Neuronal stem cell (in vitro differentiated cells): ENCODE results near the gene HDAC9.

ENCODE experiments used
- DNase-seq: peaks from one replicate; pipeline ENCODE4 v3.0.0-alpha.2; 2013; ENCODE audit warnings: low spot score
- H2AFZ ChIP-seq: one replicate; pipeline ENCODE4 v1.6.1; 2013; ENCODE audit warnings: mild to moderate bottlenecking, low read length, inconsistent platforms
- H2AK5ac ChIP-seq: 2 replicates; pipeline ENCODE4 v1.6.1; 2013; ENCODE audit warnings: low read depth, mild to moderate bottlenecking, inconsistent platforms, low read length, moderate library complexity, mixed read lengths
- H2BK120ac ChIP-seq: 2 replicates; pipeline ENCODE4 v1.6.1; 2013; ENCODE audit warnings: low read depth, mild to moderate bottlenecking, inconsistent platforms, low read length, moderate library complexity, mixed read lengths
- H2BK12ac ChIP-seq: one replicate; pipeline ENCODE4 v1.6.1; 2013; ENCODE audit warnings: low read length, inconsistent platforms
- H2BK15ac ChIP-seq: 2 replicates; pipeline ENCODE4 v1.6.1; 2013; ENCODE audit warnings: mild to moderate bottlenecking, low read length, inconsistent platforms, mixed read lengths
- H2BK5ac ChIP-seq: one replicate; pipeline ENCODE4 v1.6.1; 2013; ENCODE audit warnings: inconsistent platforms, mild to moderate bottlenecking, low read length, moderate library complexity
- H3K14ac ChIP-seq: one replicate; pipeline ENCODE4 v1.6.1; 2013; ENCODE audit warnings: low read length, inconsistent platforms
- H3K18ac ChIP-seq: 2 replicates; pipeline ENCODE4 v1.6.1; 2013; ENCODE audit warnings: low read length, inconsistent platforms
- H3K23ac ChIP-seq: 2 replicates; pipeline ENCODE4 v1.6.1; 2013; ENCODE audit warnings: low read depth, mild to moderate bottlenecking, mixed read lengths, low read length, inconsistent platforms; ENCODE audit not compliant: poor library complexity
- H3K27ac ChIP-seq: replicated peaks from 3 replicates; pipeline ENCODE4 v1.5.1; 2013; ENCODE audit warnings: low read length, inconsistent platforms
- H3K27me3 ChIP-seq, 3 experiments: 2 replicates each; pipeline ENCODE4 v1.6.1; 2013; ENCODE audit warnings: low read length in 3 of 3, mild to moderate bottlenecking in 2 of 3, inconsistent platforms in 1 of 3, low read depth in 1 of 3, mixed read lengths in 1 of 3, moderate library complexity in 1 of 3; ENCODE audit not compliant: control insufficient read depth in 3 of 3, insufficient read depth in 3 of 3
- H3K36me3 ChIP-seq, 2 donors: replicated peaks in 1 of 2; 2 replicates each; pipeline ENCODE4 v1.6.1; 2013; ENCODE audit warnings: low read length in 2 of 2; ENCODE audit not compliant: control insufficient read depth in 2 of 2, insufficient read depth in 2 of 2
- H3K4ac ChIP-seq: 2 replicates; pipeline ENCODE4 v1.6.1; 2013; ENCODE audit warnings: inconsistent platforms, mild to moderate bottlenecking, low read length, moderate library complexity
- H3K4me1 ChIP-seq, 2 donors: 1 replicate in 1 of 2; 2 replicates in 1 of 2; pipeline ENCODE4 v1.6.1; 2013; ENCODE audit warnings: low read length in 2 of 2, low read depth in 1 of 2; ENCODE audit not compliant: control insufficient read depth in 2 of 2, insufficient read depth in 1 of 2
- H3K4me2 ChIP-seq: one replicate; pipeline ENCODE4 v1.6.1; 2013; ENCODE audit warnings: mild to moderate bottlenecking, low read length, inconsistent platforms; ENCODE audit not compliant: insufficient read depth, poor library complexity, severe bottlenecking
- H3K4me3 ChIP-seq, 2 donors: 2 replicates each; pipeline ENCODE4 v1.5.1; 2013; ENCODE audit warnings: low read length in 2 of 2, mild to moderate bottlenecking in 2 of 2, inconsistent platforms in 1 of 2, moderate library complexity in 1 of 2
- H3K79me1 ChIP-seq: one replicate; pipeline ENCODE4 v1.6.1; 2013; ENCODE audit warnings: low read depth, mild to moderate bottlenecking, inconsistent platforms, low read length, moderate library complexity
- H3K9ac ChIP-seq: one replicate; pipeline ENCODE4 v1.6.1; 2013; ENCODE audit warnings: mild to moderate bottlenecking, low read depth, low read length, inconsistent platforms; ENCODE audit not compliant: poor library complexity
- H3K9me3 ChIP-seq, 2 donors: replicated peaks in 1 of 2; 2 replicates each; pipeline versions ENCODE3 to v1.6.1; 2013; ENCODE audit warnings: low read length in 2 of 2, mild to moderate bottlenecking in 2 of 2, inconsistent platforms in 1 of 2, low read depth in 1 of 2, mixed read lengths in 1 of 2, moderate library complexity in 1 of 2; ENCODE audit not compliant: control insufficient read depth in 2 of 2, insufficient read depth in 1 of 2
- H4K8ac ChIP-seq: one replicate; pipeline ENCODE4 v1.6.1; 2013; ENCODE audit warnings: low read depth, mild to moderate bottlenecking, inconsistent platforms, low read length, moderate library complexity
- H4K91ac ChIP-seq: one replicate; pipeline ENCODE4 v1.6.1; 2013; ENCODE audit warnings: low read length, low read depth, mild to moderate bottlenecking, inconsistent platforms; ENCODE audit not compliant: poor library complexity
- WGBS, 2 donors: extraction: QIAGEN DNeasy Blood & Tissue Kit; methylation state at CpG; one replicate each; pipeline ENCODE4 v1.1.7; 2013; ENCODE audit warnings: missing lambda C conversion rate in 2 of 2, mixed read lengths in 1 of 2; ENCODE audit not compliant: insufficient read length in 2 of 2, insufficient replicate concordance in 1 of 2; ENCODE audit errors: extremely low coverage in 2 of 2; 5-methylcytosine and 5-hydroxymethylcytosine counted together

The HDAC9 gene

GRCh38 chr7:18846765-18847215 is 351.2 kb downstream of the HDAC9 start:
- Histone ChIP-seq H3K9ac (no peak overlapping the region), H4K91ac (no peak overlapping the region), H3K27me3 (no peaks in the 10 kb centered on the region), H3K4me3 (no peak overlapping the region), H4K8ac (no peak overlapping the region), H2AFZ (peak overlapping the region; percentile 75), H3K23ac (no peak overlapping the region), H2BK15ac (no peak overlapping the region), H2AK5ac (no peak overlapping the region), H3K18ac (no peak overlapping the region), H2BK5ac (no peak overlapping the region), H3K79me1 (no peaks in the 10 kb centered on the region), H3K4me1 (no peaks in the 10 kb centered on the region), H3K4ac (no peak overlapping the region), H2BK12ac (no peak overlapping the region), H3K14ac (no peak overlapping the region), H3K4me2 (no peak overlapping the region), H3K36me3 (no peaks in the 10 kb centered on the region), H3K9me3 (no peaks in the 10 kb centered on the region), H3K27ac (no peak overlapping the region), H2BK120ac (no peak overlapping the region)
- WGBS, 2 donors, result no CpG with 5 or more reads among the region's 4 CpGs
- DNase-seq, result no peak

DNA sequence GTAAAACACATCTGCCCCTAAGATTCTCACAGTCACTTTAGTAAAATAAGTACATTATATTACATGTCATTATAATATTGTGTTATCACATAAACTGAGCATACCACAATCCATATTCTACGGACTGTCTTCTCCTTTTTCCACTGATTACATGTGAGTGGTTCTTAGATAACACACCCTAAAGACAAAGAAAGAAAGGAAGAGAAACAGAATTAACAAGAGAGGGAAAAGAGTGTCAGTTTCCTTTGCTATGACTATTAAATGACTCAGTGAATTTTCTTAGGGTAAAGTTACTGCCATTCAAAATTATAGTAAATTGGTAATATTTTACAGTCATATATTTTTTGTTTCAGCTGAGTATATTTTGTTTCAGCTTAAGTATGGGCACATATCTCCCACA is 353.6 kb downstream of the HDAC9 start:
- Histone ChIP-seq H2AK5ac (no peak overlapping the region), H2BK120ac (no peak overlapping the region), H2BK5ac (no peak overlapping the region), H3K79me1 (no peaks in the 10 kb centered on the region), H3K27ac (no peak overlapping the region), H2BK12ac (no peak overlapping the region), H3K9me3 (no peaks in the 10 kb centered on the region), H2BK15ac (no peak overlapping the region), H3K9ac (no peak overlapping the region), H4K8ac (no peak overlapping the region), H3K23ac (no peak overlapping the region), H3K18ac (no peak overlapping the region), H3K14ac (no peak overlapping the region), H4K91ac (no peak overlapping the region), H3K4me2 (no peak overlapping the region), H3K27me3 (no peaks in the 10 kb centered on the region), H2AFZ (no peak overlapping the region), H3K4me1 (no peaks in the 10 kb centered on the region), H3K4ac (no peak overlapping the region), H3K4me3 (no peak overlapping the region), H3K36me3 (no peaks in the 10 kb centered on the region)
- WGBS, 2 donors, result no CpG with 5 or more reads among the region's 1 CpG
- no peak for DNase-seq

DNA sequence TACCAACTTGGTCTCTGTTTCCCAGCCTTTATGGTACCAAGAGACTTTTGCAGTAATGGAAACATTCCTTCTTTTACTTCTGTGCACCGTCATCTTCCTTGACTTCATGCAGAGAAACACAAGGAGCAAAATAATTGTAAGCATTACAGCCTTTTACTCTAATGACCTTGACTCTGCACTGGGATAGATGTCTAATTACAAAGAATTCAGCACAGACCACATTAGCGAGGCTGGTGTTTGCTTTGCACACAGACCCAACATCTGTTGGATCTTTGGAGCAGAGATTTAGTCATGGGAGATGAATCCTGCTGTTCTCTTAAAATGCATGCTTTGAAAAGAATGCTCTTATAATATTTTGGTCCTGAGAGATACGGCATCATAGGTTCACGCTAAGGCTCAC is 360.2 kb downstream of the HDAC9 start:
- no peak overlapping the region for H2BK120ac ChIP-seq
- H3K27ac ChIP-seq, result no peak overlapping the region
- no peak overlapping the region for H2BK12ac ChIP-seq
- no CpG with 5 or more reads among the region's 4 CpGs for WGBS, 2 donors
- H4K91ac ChIP-seq, result no peak overlapping the region
- no peak overlapping the region for H2AFZ ChIP-seq
- no peak overlapping the region for H4K8ac ChIP-seq
- H3K27me3 ChIP-seq, result no peaks in the 10 kb centered on the region
- no peaks in the 10 kb centered on the region for H3K9me3 ChIP-seq
- no peak overlapping the region for H2BK15ac ChIP-seq
- H3K9ac ChIP-seq, result no peak overlapping the region
- H3K4me1 ChIP-seq, result no peaks in the 10 kb centered on the region
- no peak overlapping the region for H2AK5ac ChIP-seq
- H3K4me3 ChIP-seq, result no peak overlapping the region
- no peak for DNase-seq
- H2BK5ac ChIP-seq, result no peak overlapping the region
- H3K23ac ChIP-seq, result no peak overlapping the region
- no peak overlapping the region for H3K18ac ChIP-seq
- no peak overlapping the region for H3K4me2 ChIP-seq
- no peak overlapping the region for H3K4ac ChIP-seq
- H3K36me3 ChIP-seq, result no peaks in the 10 kb centered on the region
- no peaks in the 10 kb centered on the region for H3K79me1 ChIP-seq
- no peak overlapping the region for H3K14ac ChIP-seq

DNA sequence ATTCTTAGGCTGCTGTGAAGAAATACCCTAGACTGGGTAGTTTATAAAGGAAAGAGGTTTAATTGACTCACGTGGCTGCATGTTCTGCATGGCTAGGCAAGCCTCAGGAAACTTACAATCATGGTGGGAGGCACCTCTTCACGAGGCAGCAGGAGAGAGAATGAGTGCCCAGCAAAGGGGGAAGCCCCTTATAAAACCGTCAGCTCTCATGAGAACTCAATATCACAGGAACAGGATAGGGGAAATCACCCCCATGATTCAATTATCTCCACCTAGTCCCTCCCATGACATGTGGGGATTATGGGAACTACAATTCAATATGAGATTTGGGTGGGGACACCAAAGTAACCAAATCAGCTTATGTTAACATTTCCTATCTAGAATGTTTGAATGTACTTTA is 362.7 kb downstream of the HDAC9 start:
- no peak overlapping the region for H3K4me3 ChIP-seq
- H3K18ac ChIP-seq, result no peak overlapping the region
- no peak overlapping the region for H2AFZ ChIP-seq
- H3K4me1 ChIP-seq, result no peaks in the 10 kb centered on the region
- no peak overlapping the region for H3K14ac ChIP-seq
- no peaks in the 10 kb centered on the region for H3K79me1 ChIP-seq
- no peak overlapping the region for H2BK15ac ChIP-seq
- no peak overlapping the region for H3K9ac ChIP-seq
- no peak overlapping the region for H3K23ac ChIP-seq
- no peak overlapping the region for H4K91ac ChIP-seq
- H3K9me3 ChIP-seq, result no peaks in the 10 kb centered on the region
- H2BK120ac ChIP-seq, result no peak overlapping the region
- H2BK5ac ChIP-seq, result no peak overlapping the region
- H3K4me2 ChIP-seq, result no peak overlapping the region
- WGBS, 2 donors, result no CpG with 5 or more reads among the region's 3 CpGs
- no peak overlapping the region for H3K27ac ChIP-seq
- H4K8ac ChIP-seq, result no peak overlapping the region
- H3K36me3 ChIP-seq, result no peaks in the 10 kb centered on the region
- no peaks in the 10 kb centered on the region for H3K27me3 ChIP-seq
- no peak overlapping the region for H3K4ac ChIP-seq
- no peak for DNase-seq
- H2AK5ac ChIP-seq, result no peak overlapping the region
- H2BK12ac ChIP-seq, result no peak overlapping the region
